Measurements from ENCODE around the gene IGLL1. TPM values are rescaled to one million over a fixed set of nuclear protein-coding genes. Genes with fewer than 3 reads are reported as not detected.
A peak's percentile ranks its signal among the peaks of the same experiment; 100 is the strongest.

Gene IGLL1
- total and polyA plus RNA-seq, 4 donors, result 17.4 TPM; not detected in 3

DNA sequence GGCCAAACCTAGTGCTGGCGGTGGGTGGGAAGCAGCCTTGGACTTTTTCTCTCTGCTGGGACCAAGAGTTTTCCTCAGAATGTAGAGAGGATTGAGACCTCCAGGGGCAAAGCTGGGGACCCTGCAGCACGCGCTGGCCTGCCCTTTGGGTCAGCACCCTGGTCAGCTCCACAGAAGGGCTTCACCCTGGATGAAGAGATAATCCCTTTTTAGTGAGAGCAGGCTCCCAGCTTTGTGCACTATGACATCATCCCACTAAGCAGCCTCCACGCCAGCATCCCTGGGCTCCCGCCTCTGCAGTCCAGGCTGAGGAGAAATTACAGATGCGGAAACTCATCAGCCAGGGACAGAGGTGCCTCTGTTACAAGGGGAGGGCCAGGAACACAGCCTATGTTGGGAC lies 28.5 kb upstream of the IGLL1 start:
- TF ChIP-seq FOXA2 (IDR thresholded peaks at IDR 0.05) (no peak), RXRA (IDR thresholded peaks at IDR 0.05) (no peak), NR2F2 (IDR thresholded peaks at IDR 0.05) (no peak), JUND (IDR thresholded peaks at IDR 0.05) (no peak), TAF1 (conservative IDR thresholded peaks at IDR 0.05) (no peak), HNF4A (conservative IDR thresholded peaks at IDR 0.05) (no peak)
- TF ChIP-seq, protein P1, sequence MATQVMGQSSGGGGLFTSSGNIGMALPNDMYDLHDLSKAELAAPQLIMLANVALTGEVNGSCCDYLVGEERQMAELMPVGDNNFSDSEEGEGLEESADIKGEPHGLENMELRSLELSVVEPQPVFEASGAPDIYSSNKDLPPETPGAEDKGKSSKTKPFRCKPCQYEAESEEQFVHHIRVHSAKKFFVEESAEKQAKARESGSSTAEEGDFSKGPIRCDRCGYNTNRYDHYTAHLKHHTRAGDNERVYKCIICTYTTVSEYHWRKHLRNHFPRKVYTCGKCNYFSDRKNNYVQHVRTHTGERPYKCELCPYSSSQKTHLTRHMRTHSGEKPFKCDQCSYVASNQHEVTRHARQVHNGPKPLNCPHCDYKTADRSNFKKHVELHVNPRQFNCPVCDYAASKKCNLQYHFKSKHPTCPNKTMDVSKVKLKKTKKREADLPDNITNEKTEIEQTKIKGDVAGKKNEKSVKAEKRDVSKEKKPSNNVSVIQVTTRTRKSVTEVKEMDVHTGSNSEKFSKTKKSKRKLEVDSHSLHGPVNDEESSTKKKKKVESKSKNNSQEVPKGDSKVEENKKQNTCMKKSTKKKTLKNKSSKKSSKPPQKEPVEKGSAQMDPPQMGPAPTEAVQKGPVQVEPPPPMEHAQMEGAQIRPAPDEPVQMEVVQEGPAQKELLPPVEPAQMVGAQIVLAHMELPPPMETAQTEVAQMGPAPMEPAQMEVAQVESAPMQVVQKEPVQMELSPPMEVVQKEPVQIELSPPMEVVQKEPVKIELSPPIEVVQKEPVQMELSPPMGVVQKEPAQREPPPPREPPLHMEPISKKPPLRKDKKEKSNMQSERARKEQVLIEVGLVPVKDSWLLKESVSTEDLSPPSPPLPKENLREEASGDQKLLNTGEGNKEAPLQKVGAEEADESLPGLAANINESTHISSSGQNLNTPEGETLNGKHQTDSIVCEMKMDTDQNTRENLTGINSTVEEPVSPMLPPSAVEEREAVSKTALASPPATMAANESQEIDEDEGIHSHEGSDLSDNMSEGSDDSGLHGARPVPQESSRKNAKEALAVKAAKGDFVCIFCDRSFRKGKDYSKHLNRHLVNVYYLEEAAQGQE (IDR thresholded peaks at IDR 0.05), result peak; percentile 89
- TF ChIP-seq, protein P2, sequence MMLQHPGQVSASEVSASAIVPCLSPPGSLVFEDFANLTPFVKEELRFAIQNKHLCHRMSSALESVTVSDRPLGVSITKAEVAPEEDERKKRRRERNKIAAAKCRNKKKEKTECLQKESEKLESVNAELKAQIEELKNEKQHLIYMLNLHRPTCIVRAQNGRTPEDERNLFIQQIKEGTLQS (IDR thresholded peaks at IDR 0.05), result no peak
- TF ChIP-seq, protein P3, sequence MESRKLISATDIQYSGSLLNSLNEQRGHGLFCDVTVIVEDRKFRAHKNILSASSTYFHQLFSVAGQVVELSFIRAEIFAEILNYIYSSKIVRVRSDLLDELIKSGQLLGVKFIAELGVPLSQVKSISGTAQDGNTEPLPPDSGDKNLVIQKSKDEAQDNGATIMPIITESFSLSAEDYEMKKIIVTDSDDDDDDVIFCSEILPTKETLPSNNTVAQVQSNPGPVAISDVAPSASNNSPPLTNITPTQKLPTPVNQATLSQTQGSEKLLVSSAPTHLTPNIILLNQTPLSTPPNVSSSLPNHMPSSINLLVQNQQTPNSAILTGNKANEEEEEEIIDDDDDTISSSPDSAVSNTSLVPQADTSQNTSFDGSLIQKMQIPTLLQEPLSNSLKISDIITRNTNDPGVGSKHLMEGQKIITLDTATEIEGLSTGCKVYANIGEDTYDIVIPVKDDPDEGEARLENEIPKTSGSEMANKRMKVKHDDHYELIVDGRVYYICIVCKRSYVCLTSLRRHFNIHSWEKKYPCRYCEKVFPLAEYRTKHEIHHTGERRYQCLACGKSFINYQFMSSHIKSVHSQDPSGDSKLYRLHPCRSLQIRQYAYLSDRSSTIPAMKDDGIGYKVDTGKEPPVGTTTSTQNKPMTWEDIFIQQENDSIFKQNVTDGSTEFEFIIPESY (IDR thresholded peaks at IDR 0.05), result no peak

DNA sequence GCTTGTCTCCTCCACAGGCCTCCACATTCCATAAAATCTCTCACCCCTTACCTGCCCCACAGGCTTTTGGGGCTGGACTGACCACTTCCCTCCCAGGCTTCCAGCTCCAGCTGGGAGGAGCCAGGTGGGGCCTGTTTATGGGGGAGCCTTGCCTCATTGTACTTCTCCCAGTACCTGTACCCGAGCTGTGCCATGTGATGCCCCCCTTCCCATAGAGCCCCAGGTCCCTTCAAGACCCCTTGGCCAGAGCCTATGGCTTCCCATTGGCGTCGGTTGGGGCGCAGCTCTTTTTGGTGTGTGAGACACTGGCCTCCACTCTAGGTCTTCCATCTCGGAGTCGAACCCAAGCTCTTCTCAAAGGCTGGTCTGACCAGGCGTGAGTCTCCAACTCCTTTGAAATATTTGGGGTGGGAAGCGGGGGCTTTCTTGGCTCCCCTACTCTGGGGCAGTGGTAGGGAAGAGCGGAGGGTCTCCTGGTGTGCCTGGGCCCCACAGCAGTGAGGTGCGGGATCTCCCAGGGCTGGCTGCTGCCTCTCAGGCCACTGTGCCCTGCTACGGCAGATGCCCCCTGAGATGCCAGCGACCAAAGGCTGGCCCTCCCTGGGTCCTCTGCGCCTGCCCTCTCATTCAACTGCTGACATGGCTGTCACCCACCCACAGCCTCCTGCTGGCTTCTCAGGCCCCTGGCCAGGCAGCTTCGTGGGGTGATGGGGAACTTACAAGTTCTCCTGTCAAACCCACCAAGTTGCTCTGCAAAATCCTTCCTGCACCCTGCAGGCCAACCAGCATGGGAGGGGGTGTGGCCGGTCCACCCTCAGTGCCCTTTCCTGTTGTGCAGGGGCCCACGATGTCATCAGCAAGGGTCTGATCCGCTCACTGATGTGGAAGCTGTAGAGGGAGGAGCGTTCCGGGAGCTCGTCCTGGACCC lies 26.4 kb upstream of the IGLL1 start:
- Histone ChIP-seq H3K36me3 (ENCODE audit: control insufficient read depth in 4 of 4, insufficient read depth in 3 of 4, low read depth in 1 of 4, low read length in 3 of 4) (no peaks in the 10 kb centered on the region), H3K27me3 (ENCODE audit: control insufficient read depth in 4 of 4, insufficient read depth in 4 of 4, low read length in 3 of 4) (no peaks in the 10 kb centered on the region), H3K9ac (ENCODE audit: low read depth in 1 of 2, low read length in 2 of 2) (no peak overlapping the region), H3K9me3 (ENCODE audit: control insufficient read depth in 4 of 4, low read length in 3 of 4) (no peaks in the 10 kb centered on the region), H3K27ac (ENCODE audit: low read depth in 1 of 2, low read length in 2 of 2) (no peak overlapping the region), H3K4me3 (ENCODE audit: low read depth in 1 of 3, low read length in 3 of 3) (no peak overlapping the region), H3K4me1 (ENCODE audit: control insufficient read depth in 4 of 4, insufficient read depth in 4 of 4, low read length in 3 of 4) (no peaks in the 10 kb centered on the region)
- DNase-seq (ENCODE audit: low spot score), result no peak
- 91% methylated on average over 20 of the region's 20 CpGs for WGBS
- no peak for TF ChIP-seq TAF1 (conservative IDR thresholded peaks at IDR 0.05)
- TF ChIP-seq EGR1 (IDR thresholded peaks at IDR 0.05; ENCODE audit: low read depth in 2 of 2), result no peak
- TF ChIP-seq HNF4G (IDR thresholded peaks at IDR 0.05), result no peak
- no peak for TF ChIP-seq FOXA2 (IDR thresholded peaks at IDR 0.05)

More for the DNA sequence above, 28.5 kb upstream of the IGLL1 start:
- Histone ChIP-seq H3K27ac (ENCODE audit: low read depth in 1 of 2, low read length in 2 of 2) (no peak overlapping the region), H3K4me3 (ENCODE audit: low read depth in 1 of 3, low read length in 3 of 3) (no peak overlapping the region), H3K36me3 (ENCODE audit: control insufficient read depth in 4 of 4, insufficient read depth in 3 of 4, low read depth in 1 of 4, low read length in 3 of 4) (no peaks in the 10 kb centered on the region), H3K27me3 (ENCODE audit: control insufficient read depth in 4 of 4, insufficient read depth in 4 of 4, low read length in 3 of 4) (no peaks in the 10 kb centered on the region), H3K4me1 (ENCODE audit: control insufficient read depth in 4 of 4, insufficient read depth in 4 of 4, low read length in 3 of 4) (no peaks in the 10 kb centered on the region), H3K9me3 (ENCODE audit: control insufficient read depth in 4 of 4, low read length in 3 of 4) (no peaks in the 10 kb centered on the region), H3K9ac (ENCODE audit: low read depth in 1 of 2, low read length in 2 of 2) (no peak overlapping the region)
- DNase-seq (ENCODE audit: low spot score), result no peak
- 84% methylated on average over 6 of the region's 6 CpGs for WGBS

Data from liver (tissue), 9 donors.